NCI-H1105 treated with DMSO at 0.1 percent for 48 hours (cell line): ENCODE results near the gene AP5B1.

Experiments used
- DNase-seq: peaks from one replicate; lab custom pipeline; 2025; lab: John Stamatoyannopoulos, UW

AP5B1 gene, protein sequence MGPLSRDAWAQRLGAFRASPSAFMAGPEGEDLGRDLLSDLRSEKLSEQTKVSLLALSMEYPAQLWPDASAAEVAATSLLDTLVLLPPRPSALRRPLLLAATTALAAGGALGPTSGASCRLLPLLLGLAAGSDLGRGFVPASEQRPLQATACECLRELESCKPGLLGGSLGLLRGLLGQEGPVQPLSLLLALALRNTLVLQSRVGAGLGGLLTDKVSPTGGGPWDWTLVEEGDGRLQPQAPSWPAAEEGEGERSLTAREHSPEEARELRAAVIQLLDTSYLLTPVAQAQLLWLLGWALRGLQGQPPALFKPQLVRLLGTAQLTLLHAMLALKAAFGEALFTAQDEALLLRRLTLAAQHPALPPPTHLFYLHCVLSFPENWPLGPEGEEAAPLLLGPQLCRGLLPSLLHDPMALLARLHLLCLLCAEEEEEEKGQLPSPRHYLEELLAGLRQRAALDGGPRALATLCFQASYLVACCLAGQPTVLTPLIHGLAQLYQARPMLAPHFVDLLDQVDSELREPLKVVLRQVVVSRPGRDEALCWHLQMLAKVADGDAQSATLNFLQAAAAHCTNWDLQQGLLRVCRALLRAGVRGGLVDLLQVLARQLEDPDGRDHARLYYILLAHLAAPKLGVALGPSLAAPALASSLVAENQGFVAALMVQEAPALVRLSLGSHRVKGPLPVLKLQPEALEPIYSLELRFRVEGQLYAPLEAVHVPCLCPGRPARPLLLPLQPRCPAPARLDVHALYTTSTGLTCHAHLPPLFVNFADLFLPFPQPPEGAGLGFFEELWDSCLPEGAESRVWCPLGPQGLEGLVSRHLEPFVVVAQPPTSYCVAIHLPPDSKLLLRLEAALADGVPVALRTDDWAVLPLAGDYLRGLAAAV

DNA sequence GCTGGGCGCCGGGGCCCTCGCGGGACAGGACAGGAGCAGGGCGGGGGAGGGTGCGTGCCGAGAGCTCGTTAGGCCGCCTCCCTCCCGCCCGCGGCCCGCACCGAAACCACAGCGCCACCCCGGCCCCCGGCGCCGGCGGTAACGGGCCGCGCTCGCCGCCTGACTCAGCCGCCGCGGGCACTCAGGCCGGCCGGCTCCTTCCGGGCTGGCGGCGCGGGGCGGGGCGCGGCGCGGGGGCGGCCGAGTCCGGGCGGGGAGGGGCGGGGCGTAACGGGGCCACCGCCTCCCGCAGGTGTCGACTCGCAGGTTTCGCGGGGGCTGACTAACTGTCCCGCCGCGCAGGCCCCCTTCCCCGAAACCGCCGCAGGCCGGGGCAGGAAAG lies at the start of gene AP5B1:
AP5B1 (minus strand) TSS at position 207 of the 382 bp plus-strand sequence. CDS start 385 bp downstream, outside the sequence.
- DNase-seq, result peak; percentile 37

DNA sequence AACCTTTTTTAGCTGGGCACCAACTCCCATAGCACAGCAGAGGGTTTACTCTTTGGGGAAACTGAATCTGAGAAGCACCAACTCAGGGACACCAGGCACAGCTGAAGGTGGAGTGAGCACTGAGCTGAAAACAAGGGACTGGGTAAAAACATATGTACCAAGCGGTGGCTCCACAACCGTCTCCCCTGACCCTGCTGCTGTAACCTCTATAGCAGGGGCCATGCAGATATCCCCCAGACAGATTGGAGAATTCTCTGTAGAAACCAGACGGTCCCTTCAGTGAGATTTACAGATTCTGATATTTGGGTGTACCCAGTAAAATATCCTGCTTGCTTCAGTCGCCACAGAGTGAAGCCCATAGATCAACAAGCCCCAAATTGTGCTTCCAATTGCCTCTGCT lies 48.7 kb upstream of the AP5B1 start:
- DNase-seq, result no peak

DNA sequence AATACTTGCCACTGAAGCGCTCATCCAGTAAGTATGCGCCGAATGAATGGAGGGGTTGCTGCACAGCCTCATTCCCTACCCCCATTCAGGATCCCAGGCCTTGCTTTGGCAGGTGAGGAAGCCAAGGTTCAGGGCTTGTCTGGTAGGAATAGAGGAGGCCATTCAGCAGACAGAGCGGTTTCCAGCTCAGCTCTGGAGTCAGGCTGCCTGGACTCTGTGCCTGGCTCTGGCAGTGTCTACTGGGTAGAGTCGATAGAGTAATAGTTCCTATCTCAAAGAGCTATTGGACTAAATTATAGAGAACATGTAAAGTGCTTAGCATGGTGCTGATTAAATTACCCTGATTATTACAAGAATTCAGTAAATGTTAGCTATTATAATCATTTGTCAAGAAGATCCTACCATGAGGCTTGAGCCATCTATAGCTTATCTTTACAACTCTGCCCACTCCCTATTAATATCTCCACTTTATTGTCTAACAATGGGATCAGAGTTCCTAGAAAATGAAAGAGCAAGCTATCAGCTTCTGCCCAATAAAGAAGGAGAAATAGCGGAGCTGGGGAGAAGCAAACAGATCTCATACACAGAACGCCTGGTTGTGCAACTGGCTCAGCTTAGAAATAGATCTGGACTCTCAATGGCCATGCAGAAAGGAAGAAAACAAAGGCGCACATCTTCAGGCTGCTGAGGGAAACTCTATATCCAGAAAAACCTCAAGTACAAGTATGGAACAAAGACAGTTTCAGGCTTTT lies 46.4 kb upstream of the AP5B1 start:
- no peak for DNase-seq

DNA sequence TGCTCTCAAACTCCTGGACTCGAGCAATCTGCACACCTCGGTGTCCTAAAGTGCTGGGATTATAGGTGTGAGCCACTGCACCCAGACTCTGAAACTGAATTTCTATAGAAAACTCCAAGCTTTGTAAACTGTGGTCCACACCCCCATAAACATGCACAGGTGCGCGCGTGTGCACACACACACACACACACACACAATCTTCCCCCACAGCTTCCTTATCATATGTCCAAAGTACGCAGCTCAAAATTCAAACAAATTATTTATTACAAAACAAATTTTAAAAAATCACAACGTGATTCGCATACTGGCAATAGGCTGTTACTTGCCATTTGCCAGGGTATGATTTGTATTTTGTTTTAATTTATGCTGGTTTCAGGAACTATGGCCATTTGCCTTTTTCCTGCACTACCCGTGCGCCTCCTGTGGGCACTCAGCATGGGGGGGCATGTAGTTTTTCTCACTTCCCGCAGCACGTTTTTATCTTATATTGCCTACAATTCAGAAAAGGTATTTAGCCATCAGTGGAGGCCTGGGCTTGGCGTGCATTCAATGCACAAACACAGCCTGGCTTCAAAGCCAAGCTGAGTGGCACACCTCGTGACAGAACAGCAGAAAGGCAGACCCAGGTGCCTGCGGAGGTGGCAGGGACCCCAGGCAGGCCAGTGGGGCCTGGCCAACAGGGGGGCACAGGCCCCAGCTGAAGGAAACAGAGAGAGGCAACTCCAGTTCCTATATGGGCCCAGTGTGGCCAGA lies 42.2 kb upstream of the AP5B1 start:
- no peak for DNase-seq

DNA sequence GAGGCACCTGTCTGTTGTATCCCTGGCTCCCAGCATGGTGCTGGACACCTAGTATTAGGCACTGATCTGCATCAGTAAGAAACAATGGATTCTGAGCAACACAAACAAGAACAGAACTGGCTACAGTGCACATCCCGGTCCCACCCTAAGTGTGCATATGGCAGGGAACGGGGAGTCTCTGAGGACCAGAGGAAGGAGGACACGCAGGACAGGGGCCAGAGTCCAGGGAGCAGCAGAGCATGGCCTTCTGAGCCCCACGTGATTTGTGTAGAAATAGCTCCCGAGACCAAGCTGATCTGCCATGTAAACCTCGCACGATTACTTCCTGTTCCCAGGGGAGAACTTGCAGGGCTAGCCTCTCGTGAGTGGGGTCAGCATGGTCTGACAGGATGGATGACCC lies 40.3 kb upstream of the AP5B1 start:
- DNase-seq, result no peak

DNA sequence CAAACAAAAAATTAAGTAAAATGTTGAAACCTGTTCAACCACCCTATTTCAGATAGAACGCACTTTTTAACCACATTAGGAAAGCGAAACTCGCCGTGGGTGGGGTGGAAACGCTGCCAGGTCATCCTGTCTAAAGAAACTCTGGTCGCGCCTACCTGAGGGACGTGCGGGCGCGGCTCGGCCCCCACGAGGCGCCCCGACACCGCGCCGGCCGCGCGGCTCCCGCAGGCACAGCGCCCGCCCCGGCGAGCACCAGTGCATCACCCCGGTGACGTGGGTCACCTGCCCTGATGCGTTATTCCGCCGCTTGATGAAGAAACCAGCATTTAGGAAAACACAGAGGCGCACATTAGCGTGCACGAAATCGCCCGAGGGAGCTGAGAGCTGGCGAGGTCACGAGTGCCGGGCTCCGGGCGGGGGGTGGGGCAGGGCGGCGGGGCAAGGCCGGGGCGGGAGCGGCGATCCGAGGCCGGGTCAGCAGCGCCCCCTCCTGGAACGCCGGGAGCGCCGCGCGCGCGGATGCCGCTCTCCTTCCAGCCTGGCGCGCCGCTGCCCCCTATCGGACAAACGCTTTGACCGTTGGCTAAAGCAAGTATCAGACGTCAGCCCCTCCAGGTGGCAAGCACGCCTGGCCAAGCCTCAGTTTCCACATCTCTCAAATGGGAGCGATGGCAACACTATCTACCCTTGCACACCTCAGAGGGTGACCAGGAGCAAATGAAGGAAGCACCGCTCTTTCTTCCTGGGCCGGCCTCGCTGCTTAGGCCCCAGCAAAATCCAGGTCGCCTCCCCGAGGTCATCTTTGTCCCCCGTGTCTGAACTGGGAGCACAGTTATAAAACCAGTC lies 37.3 kb upstream of the AP5B1 start:
- peak; percentile 75 for DNase-seq

DNA sequence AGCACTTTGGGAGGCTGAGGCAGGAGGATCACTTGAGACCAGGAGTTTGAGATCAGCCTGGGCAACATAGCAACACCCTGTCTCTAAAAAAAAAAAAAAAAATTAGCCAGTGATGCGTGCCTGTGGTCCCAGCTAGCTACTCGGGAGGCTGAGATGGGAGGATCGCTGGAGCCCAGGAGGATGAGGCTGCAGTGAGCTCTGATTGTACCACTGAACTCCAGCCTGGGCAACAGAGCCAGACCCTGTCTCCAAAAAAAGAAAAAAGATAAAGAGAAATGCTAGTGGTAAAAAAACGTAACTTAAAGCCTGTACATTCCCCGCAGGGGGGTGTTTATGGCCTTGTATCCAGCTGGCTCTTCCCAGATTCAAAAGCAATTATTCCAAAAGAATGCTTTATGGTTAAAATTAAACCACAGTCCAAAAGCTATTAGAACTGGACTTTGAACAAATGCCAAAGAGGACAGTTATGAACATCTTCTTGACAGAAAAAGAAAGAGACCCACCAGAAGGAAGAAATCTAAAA lies 36.6 kb upstream of the AP5B1 start:
- no peak for DNase-seq

DNA sequence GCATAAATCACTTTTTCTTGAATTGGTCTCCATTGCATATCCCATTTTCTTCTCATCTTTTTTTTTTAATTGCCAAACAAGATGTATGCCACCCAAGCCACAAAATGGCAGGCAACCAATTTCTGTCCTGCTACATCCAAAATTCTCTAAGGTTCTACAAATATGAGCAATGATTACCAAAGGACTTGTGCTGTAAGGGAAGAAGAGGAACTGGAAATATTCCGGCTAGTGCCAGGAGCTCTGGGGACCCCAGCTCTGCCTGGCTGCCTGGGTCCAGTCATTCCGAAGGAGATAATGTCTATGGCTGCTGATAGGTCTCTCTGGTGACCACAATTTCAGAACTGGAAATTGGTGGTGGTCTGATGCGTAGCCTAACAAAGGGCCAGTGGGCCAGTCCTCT lies 35.9 kb upstream of the AP5B1 start:
- no peak for DNase-seq

DNA sequence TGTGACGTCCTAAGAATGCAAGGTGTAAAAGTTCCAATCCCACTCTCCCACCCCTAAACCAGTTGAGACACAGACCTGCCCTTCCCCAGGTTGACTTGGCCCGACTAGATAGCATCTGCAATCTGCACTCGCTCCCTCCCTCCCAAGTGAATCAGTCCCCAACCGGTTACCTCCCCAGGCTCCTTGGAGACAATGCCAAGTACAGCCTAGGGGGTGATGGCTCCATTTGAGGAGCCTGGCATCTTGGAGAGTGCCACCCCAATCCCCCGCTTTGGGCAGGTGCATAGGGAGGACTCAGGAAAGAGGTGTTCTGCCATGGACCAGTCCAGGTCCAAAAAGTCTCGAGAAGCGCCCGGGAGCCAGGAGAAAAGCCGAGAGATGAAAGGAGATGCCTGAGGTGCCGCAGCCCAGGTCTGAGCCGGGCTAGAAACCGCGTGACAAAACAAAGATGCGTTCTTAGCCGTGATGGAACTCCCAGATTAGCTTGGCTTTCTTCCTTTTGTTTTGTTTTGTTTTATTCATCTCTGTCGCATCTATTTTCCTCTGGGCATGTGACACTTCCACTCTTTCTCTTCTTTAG lies 34.3 kb upstream of the AP5B1 start:
- DNase-seq, result no peak

DNA sequence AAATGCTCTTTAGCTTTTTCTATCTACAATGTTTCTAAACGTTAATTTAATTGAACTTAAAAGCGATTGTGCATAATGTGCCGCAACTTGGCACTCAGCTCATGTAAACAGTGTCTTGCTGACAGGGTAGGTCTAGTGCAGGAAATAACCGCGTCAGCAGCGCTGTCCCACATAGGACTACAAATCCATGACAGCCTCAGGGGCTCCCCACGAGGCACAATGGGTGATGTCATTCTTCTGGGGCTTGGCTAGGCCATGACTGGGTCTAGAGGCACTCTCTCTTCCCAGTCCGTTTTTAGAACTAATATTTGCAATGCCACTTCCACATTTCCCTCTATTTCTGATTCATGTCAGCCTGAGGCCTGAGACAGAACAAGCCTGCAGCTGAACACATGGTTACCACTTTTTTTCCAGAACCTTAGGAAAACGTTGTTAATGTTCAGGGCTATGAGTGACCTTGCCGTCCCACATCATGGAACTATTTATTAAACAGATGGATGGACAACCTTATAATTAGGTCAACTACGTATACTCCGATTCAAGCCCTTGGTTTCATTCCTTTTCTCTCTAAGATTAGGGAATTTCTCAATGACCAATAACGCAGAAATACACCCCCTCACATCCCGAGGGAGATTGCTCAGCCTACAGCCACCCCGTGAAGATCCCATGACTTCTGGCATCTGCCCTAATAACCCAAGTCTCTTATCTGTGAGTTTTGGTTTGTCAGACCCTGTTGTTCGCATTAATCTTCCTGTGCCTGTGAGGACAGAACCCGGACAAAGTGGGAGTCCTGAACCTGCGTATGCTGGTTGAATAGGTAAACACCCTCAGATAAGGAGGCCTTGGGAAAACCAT lies 33.6 kb upstream of the AP5B1 start:
- DNase-seq, result no peak

DNA sequence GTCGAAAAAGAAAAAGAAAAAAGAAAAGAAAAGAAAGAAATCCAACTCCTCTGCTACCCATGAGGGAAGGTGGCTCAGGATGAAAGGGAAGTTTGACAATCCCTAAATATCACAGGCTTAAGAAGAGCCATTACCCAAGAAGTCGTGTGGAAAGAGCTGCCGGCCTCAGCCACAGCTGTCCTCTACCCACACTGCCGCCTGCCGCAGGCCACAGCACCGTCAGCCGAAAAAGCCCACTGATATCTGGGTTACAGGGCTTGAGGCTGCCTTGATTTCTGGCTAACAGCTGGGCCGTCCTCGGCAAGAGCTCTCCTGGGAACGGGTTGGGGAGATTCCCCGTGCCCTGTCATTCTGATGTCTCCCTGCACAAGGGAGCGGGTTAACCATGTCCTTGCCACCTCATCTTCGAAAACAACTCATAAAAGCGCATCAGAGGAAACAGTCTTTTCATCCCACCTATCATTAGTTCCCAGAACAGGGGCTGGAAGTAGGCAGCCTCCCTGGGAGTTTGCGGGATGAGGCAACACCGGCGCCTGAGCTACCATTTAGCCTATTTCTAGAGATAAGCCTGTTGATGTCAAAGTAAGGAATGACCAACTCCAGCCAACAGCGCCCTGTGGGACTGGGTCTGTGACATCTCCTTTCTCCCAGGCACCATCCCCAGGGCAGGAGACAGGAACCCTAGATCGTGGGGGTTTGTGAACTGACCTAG lies 31.1 kb upstream of the AP5B1 start:
- DNase-seq, result no peak

DNA sequence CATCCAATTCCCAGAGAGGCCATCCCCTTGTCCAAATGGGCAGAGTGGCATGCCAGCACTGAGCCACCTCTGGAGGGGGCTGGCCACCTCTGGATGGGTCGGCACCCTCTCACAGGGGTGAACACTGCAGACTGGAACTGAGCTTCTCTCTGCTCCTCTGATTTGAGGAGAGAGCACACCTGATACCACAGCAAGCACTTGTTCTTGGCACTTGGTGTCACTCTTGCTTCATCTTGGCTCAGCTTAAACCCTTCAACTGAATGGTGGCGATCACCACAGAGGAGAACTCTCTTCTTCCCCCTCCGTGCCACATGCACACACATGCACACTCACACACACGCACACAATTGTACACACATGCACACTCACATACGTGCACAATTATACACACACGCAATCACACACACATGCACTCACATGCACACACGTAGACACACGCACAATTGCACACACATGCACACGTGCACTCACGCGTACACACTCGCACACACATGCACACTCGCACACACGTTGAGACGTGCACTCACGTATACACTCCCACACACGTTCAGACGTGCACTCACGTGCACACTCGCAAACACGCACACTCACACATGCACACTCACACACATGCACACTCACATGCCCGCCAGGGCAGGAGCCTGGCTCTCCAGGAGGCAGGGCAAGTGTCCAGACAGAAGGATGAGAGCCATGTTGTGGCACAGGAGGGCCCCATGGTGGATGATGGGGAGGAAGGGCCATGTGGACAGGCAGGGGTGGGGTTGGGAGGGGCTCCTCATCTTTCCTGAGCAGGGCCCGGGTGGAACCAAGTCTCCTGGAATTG lies 29.5 kb upstream of the AP5B1 start:
- DNase-seq, result no peak

DNA sequence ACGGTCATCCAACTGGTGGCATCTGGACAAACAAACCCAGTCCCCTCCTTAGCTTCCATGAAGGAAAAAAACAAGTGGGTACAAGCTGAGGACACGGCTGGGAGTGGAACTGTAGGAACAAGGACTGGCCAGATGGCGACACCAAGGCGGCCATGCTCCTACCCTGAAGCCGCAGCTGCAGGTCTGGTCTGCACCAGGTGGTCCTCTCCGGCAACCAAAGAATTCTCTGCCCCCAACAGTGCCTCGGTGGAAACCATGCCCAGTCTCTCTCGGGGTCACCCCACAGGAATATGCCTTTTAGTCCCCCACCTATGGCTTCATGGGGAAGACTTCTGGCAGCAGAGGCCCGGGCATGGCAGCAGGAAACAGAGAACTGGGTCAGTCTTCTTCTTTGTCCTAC lies 28.7 kb upstream of the AP5B1 start:
- no peak for DNase-seq

DNA sequence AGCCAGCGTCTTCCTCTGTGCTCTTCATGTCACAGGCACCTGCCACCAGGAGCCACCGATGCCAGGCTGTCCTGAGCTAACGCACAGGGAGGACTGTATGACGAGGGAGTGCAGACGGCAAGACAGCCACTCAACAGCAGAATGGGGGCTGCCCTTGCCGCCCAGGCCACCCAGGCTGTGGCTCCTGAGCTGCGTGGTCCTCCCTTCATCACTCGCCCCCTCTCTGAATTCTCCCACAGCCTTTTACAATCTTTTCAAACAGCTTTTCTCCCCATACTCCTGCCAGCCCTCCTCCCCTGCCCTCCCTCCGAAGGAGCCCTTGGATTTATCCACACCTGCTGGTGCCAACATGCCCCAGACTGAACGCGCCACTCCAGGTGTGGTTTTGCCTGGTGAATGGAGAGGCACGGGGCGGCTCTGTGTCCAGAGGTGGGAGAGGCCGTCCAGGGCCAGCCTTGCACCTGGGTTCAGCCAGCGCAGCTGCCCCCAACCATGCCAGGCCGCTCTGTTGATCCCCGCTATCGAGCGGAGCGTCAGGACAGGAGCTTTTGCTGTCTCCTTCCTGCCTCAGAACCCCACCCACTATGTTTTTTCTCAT lies 28.1 kb upstream of the AP5B1 start:
- peak; percentile 17 for DNase-seq

DNA sequence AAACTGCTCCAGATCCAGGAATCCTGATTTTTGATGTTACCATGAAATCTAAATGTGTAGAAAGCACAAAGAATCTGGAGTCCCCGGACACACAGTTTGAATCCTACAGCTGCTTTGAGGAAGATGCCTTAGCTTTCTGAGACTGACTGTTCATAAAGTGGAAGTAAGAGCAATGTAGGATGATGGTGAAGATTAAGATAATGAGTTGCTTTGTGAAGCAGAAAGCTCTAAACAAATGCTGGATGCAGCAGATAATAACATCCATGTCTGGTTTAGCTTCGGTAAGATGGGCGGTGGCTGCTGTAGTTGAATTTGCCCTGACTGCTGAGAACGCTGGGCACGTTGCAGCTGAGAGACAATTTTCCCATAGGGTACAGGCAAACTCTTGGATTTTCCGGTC lies 26.2 kb upstream of the AP5B1 start:
- no peak for DNase-seq

DNA sequence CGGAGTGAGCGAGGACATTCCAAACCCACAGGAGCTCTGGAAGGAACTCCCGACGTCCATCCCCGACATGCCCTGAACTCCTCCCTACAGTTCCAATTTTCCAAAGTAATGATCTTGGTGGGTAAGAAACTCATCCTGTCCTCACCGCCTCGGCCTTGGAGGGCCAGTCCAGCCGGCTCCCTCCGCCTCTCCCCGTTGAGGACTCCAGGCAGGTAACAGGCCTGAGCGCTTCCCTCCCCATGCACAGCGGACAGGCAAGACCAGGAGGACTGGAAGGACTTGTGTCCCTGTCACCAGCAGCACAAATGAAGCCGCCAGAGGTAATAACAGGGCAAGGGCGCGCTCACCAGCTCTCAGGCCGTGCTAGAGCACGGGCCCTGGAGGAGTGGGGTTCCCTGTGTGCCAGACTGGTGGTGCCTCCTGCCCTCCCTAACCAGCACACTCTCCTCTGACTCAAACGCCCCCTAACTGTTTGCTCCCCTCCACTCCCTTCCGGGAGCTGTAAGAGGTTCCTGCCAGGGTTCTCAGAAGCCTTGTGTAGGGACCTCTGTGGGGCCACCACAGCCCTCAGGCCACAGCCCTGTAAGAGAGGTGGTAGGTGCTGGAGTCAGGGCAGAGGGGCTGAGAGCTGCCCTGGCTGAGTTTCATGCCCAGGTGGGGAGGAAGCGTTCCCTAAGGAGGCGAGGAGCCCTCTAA lies 23.2 kb upstream of the AP5B1 start:
- no peak for DNase-seq

DNA sequence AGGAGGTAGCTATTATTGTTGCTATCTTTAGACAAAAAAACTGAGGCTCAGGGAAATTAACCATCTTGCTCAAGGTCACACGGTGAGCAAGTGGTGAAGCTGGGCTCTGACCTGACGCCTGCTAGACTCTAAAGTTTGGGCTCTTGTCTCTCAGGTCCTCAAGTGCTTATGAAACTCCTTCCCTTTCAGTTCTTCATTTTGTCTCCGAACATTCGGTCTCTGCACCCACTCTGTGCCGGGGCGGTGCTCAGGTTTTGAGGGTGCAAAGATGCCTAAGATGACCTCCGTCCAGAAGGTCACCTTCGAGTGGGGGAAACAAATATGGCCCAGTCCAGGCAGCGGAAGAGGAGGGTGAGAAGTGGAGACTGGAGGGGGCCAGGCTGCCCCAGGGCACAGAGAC lies 22.1 kb upstream of the AP5B1 start:
- no peak for DNase-seq
